GM10248 (cell line): ENCODE results near the gene XPO1.
"Not testable (repeated sequence)": the region's sequence is repeated elsewhere in the genome, so short reads cannot be mapped to it uniquely, and the experiment has no call there.

Experiments
- CTCF ChIA-PET: fragments of 300-600 bp; sonication (Branson Sonifier 250); formaldehyde crosslinking; extraction: SDS; loops from one replicate; lab custom pipeline; 2021; ENCODE audit warnings: antibody characterized with exemption; lab: Yijun Ruan, JAX
- POLR2A ChIA-PET: fragments of 350-650 bp; sonication (Branson Sonifier 250); formaldehyde crosslinking; extraction: SDS; loops from one replicate; lab custom pipeline; 2020; ENCODE audit warnings: antibody characterized with exemption; lab: Yijun Ruan, JAX
- DNase-seq: peaks from one replicate; pipeline ENCODE4 v3.0.0; 2012; ENCODE audit errors: extremely low spot score
- CTCF ChIP-seq: IDR thresholded peaks from 2 replicates; pipeline ENCODE4 v1.5.1; 2012; ENCODE audit warnings: mild to moderate bottlenecking, low read depth; ENCODE audit errors: extremely low read depth, missing control alignments, control extremely low read depth

Gene XPO1

GRCh38 chr2:61450144-61450543 is 88.0 kb downstream of the XPO1 start:
- no peak for TF ChIP-seq CTCF
- peak; percentile 27 for DNase-seq
- POLR2A ChIA-PET, result no interaction called here
- CTCF ChIA-PET, result interaction anchor here (0.8 to 2.6 kb wide), 4 partner anchors 11 to 24 kb away, joined by 3 to 8 read pairs (median 4); no protein-coding TSS in a partner anchor

- ChIA-PET POLR2A (no interaction called here), CTCF (interaction anchor here (2.6 kb wide), 1 partner anchor 22 kb away, joined by 8 read pairs; no protein-coding TSS in a partner anchor)
- TF ChIP-seq CTCF, result no peak
- no peak for DNase-seq
These were observed 89.9 kb downstream of the XPO1 start for GRCh38 chr2:61448229-61448628.

- ChIA-PET POLR2A (interaction anchor here (0.7 kb wide), 1 partner anchor 11 kb away, joined by 14 read pairs; no protein-coding TSS in a partner anchor), CTCF (interaction anchor here (2.1 kb wide), 1 partner anchor 21 kb away, joined by 9 read pairs; no protein-coding TSS in a partner anchor)
These were observed 91.2 kb downstream of the XPO1 start for GRCh38 chr2:61446971-61447370.

GRCh38 chr2:61443342-61444041 is 94.7 kb downstream of the XPO1 start:
- peak; percentile 49 for DNase-seq
- CTCF ChIA-PET, result interaction anchor here (0.8 to 5.8 kb wide), 2 partner anchors 10 to 17 kb away, joined by 3 to 53 read pairs; no protein-coding TSS in a partner anchor
- POLR2A ChIA-PET, result no interaction called here
- no peak for TF ChIP-seq CTCF

More at GRCh38 chr2:61446971-61447370, 91.2 kb downstream of the XPO1 start:
- not testable (repeated sequence) for DNase-seq

- CTCF ChIA-PET, result interaction anchor here (0.7 to 5.8 kb wide), 4 partner anchors 10 to 20 kb away, joined by 3 to 53 read pairs (median 6); no protein-coding TSS in a partner anchor
- POLR2A ChIA-PET, result no interaction called here
- no peak for DNase-seq
These were observed 98.7 kb downstream of the XPO1 start for GRCh38 chr2:61439241-61440002.

GRCh38 chr2:61438670-61439069 is 99.5 kb downstream of the XPO1 start:
- ChIA-PET POLR2A (no interaction called here), CTCF (interaction anchor here (0.7 to 5.8 kb wide), 5 partner anchors 10 to 20 kb away, joined by 3 to 53 read pairs (median 4); no protein-coding TSS in a partner anchor)
- no peak for TF ChIP-seq CTCF
- DNase-seq, result no peak

More at GRCh38 chr2:61439241-61440002, 98.7 kb downstream of the XPO1 start:
- TF ChIP-seq CTCF, result no peak
